ENCODE measurements around the gene RAMP3.

RAMP3 gene

GRCh38 chr7:45216622-45217165, 59.1 kb downstream of the RAMP3 start:
- TF ChIP-seq CTCF (IDR thresholded peaks at IDR 0.05; ENCODE audit: extremely low read depth, insufficient read depth, missing control alignments) = no peak
- in situ Hi-C loops (cut with MboI; ENCODE audit: low pct_unique_long_range_greater_than_20kb, low sequenced_read_pairs, unreplicated experiment) = no loop called here
- DNase-seq (ENCODE audit: low spot score) = no peak

GRCh38 chr7:45217358-45217757, 59.8 kb downstream of the RAMP3 start:
- in situ Hi-C loops (cut with MboI; ENCODE audit: low pct_unique_long_range_greater_than_20kb, low sequenced_read_pairs, unreplicated experiment) = no loop called here
- DNase-seq (ENCODE audit: low spot score) = no peak
- peak; percentile 15 for TF ChIP-seq CTCF (IDR thresholded peaks at IDR 0.05; ENCODE audit: extremely low read depth, insufficient read depth, missing control alignments)

GRCh38 chr7:45219130-45219529, 61.5 kb downstream of the RAMP3 start:
- DNase-seq (ENCODE audit: low spot score) = no peak
- in situ Hi-C loops (cut with MboI; ENCODE audit: low pct_unique_long_range_greater_than_20kb, low sequenced_read_pairs, unreplicated experiment) = no loop called here
- no peak for TF ChIP-seq CTCF (IDR thresholded peaks at IDR 0.05; ENCODE audit: extremely low read depth, insufficient read depth, missing control alignments)

GRCh38 chr7:45219801-45220435, 62.3 kb downstream of the RAMP3 start:
- in situ Hi-C loops (cut with MboI; ENCODE audit: low pct_unique_long_range_greater_than_20kb, low sequenced_read_pairs, unreplicated experiment) = no loop called here
- DNase-seq (ENCODE audit: low spot score) = no peak
- TF ChIP-seq CTCF (IDR thresholded peaks at IDR 0.05; ENCODE audit: extremely low read depth, insufficient read depth, missing control alignments) = no peak

DNA sequence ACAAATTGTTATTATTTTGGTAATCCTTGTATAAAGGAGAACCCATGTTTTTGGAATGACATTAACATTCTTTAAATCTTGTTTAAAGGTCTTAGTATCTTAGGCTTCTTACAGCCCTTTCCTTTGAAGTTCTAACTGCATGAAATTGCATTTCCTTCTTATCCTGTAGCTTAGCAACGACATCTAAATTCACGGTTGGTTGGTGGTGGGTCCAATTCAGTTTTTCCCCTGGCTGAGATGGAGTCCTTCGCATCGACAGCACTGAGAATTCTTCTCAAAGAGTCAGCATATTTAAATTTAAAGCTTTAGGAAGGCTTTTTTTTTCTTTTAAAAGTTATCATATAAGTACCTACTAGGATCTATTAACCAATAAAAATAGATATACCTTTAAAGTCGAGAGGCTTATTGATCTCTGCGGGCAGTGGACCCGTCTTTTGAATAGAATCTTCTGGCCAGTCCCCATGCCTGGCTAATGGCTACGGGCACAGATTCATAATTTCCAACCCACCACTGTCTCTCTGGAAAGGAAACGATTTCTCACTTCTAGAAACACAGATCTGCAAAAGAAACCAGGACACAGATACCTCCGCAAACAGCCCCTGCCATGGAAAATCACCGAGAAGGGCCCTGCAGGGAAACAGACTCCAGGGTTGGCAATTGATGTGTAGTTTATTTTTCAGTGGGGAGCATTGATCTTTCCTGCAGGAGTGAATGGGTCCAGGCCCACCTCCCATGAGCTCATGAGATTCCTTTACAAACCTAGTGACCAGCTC, 63.4 kb downstream of the RAMP3 start:
- in situ Hi-C loops (cut with MboI; ENCODE audit: low pct_unique_long_range_greater_than_20kb, low sequenced_read_pairs, unreplicated experiment) = no loop called here
- no peak for DNase-seq (ENCODE audit: low spot score)
- TF ChIP-seq CTCF (IDR thresholded peaks at IDR 0.05; ENCODE audit: extremely low read depth, insufficient read depth, missing control alignments) = no peak

DNA sequence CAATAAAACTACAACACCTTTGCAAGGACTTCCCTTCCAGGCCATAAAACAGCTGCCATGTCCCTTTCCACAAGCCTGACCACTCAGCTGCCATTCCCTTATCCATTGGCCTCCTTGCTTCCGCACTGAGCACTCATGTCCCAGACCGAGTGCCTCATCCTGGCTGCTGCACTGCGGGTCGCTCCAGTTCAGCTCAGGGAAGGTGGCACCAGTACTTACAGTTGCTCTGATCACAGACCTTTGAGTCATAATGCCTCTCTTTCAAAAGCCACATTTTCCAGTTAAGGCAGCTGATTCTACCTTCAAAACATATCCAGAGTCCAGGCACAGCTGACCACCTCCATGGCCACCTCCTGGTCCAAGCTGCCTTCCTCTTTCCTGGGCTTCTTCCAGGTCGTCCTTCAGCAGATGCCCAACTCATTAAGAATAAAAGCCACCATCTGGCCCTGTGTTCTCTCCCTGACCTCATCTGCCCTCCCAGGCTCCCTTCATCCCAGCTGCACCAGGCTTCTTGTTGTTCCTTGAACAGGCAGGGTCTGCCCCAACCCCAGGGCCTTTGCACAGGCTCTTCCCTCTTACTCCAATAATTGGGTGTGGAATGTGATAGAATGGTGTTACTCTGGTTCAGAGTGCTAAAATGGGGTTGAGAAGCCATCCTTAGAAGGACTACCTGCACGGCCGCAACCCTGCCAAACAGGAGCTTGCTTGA, 64.5 kb downstream of the RAMP3 start:
- in situ Hi-C loops (cut with MboI; ENCODE audit: low pct_unique_long_range_greater_than_20kb, low sequenced_read_pairs, unreplicated experiment) = no loop called here
- TF ChIP-seq CTCF (IDR thresholded peaks at IDR 0.05; ENCODE audit: extremely low read depth, insufficient read depth, missing control alignments) = no peak
- DNase-seq (ENCODE audit: low spot score) = no peak

Data from GM13977 (cell line).